Neural cell (in vitro differentiated cells): Measurements from ENCODE around the gene SMTN. TPM values are rescaled to one million over a fixed set of nuclear protein-coding genes. Genes with fewer than 3 reads are reported as not detected.

Experiments used
- H2AFZ ChIP-seq: fragments of 200-600, 300-800 bp; sonication (generic), shearing (Covaris generic); 2 replicates; pipeline ENCODE4 v1.6.0; 2014; ENCODE audit warnings: low read depth, mild to moderate bottlenecking, antibody characterized with exemption, low read length, moderate library complexity
- H3F3A ChIP-seq: fragments of 200-600 bp; shearing (Covaris generic); 2 replicates; pipeline ENCODE4 v1.6.1; 2016; ENCODE audit warnings: mild to moderate bottlenecking, moderate library complexity, mixed read lengths, antibody characterized with exemption, low read length; ENCODE audit not compliant: insufficient read depth, poor library complexity, severe bottlenecking
- H3K27ac ChIP-seq: fragments of 200-600, 300-800 bp; sonication (generic), shearing (Covaris generic); 2 replicates; pipeline ENCODE4 v1.5.1; 2014; ENCODE audit warnings: mild to moderate bottlenecking, low read length, moderate library complexity
- H3K27me3 ChIP-seq: fragments of 300-800, 200-600 bp; sonication (generic), shearing (Covaris generic); 2 replicates; pipeline ENCODE4 v1.6.0; 2014; ENCODE audit warnings: mild to moderate bottlenecking, low read depth, low read length, moderate library complexity; ENCODE audit not compliant: insufficient read depth
- H3K36me3 ChIP-seq: fragments of 300-800, 200-600 bp; sonication (generic), shearing (Covaris generic); 2 replicates; pipeline ENCODE4 v1.5.1; 2014; ENCODE audit warnings: mild to moderate bottlenecking, antibody characterized with exemption, low read length, moderate library complexity; ENCODE audit not compliant: insufficient read depth
- H3K4me2 ChIP-seq: fragments of 300-800, 200-600 bp; sonication (generic), shearing (Covaris generic); 2 replicates; pipeline ENCODE4 v1.6.0; 2014; ENCODE audit warnings: mild to moderate bottlenecking, low read length
- H3K4me3 ChIP-seq: fragments of 300-800, 200-600 bp; sonication (generic), shearing (Covaris generic); 2 replicates; pipeline ENCODE4 v1.5.1; 2014; ENCODE audit warnings: mild to moderate bottlenecking, low read length, moderate library complexity
- H3K79me2 ChIP-seq: fragments of 200-600 bp; shearing (Covaris generic); replicated peaks from 2 replicates; pipeline ENCODE4 v1.6.0; 2014; ENCODE audit warnings: mild to moderate bottlenecking, low read length, moderate library complexity; ENCODE audit not compliant: insufficient read depth
- H3K9ac ChIP-seq: fragments of 300-800, 200-600 bp; sonication (generic), shearing (Covaris generic); 2 replicates; pipeline ENCODE4 v1.6.1; 2016; ENCODE audit warnings: mild to moderate bottlenecking, low read length, mixed read lengths
- H3K9me2 ChIP-seq: fragments of 200-600 bp; shearing (Covaris generic); 2 replicates; pipeline ENCODE4 v1.6.1; 2016; ENCODE audit warnings: mild to moderate bottlenecking, low read length, mixed read lengths; ENCODE audit not compliant: insufficient read depth
- H3K9me3 ChIP-seq: fragments of 200-600, 300-800 bp; sonication (generic), shearing (Covaris generic); 2 replicates; pipeline ENCODE4 v1.6.1; 2016; ENCODE audit warnings: mild to moderate bottlenecking, mixed run types, low read length, moderate library complexity, mixed read lengths
- H4K20me1 ChIP-seq: fragments of 200-600 bp; shearing (Covaris generic); 2 replicates; pipeline ENCODE4 v1.6.1; 2016; ENCODE audit warnings: mild to moderate bottlenecking, mixed run types; ENCODE audit not compliant: insufficient read depth
- EP300 ChIP-seq: fragments of 450-650 bp; conservative IDR thresholded peaks from 2 replicates; pipeline ENCODE4 v1.6.1; 2014; ENCODE audit warnings: antibody characterized with exemption, mild to moderate bottlenecking, moderate library complexity; ENCODE audit not compliant: poor library complexity, severe bottlenecking
- EZH2 ChIP-seq: fragments of 200-600, 300-800 bp; shearing (Covaris generic), sonication (generic); IDR thresholded peaks from 2 replicates; pipeline ENCODE4 v1.6.1; 2014; ENCODE audit warnings: antibody characterized with exemption, low read length, borderline replicate concordance, mild to moderate bottlenecking; ENCODE audit not compliant: insufficient read depth, poor library complexity, severe bottlenecking
- MXI1 ChIP-seq: fragments of 450-650 bp; conservative IDR thresholded peaks from 2 replicates; pipeline ENCODE4 v1.6.1; 2014; ENCODE audit warnings: antibody characterized with exemption, mild to moderate bottlenecking; ENCODE audit not compliant: poor library complexity, severe bottlenecking
- POLR2AphosphoS5 ChIP-seq: IDR thresholded peaks from 2 replicates; pipeline ENCODE4 v1.6.1; 2012
- RAD21 ChIP-seq: fragments of 450-650 bp; conservative IDR thresholded peaks from 2 replicates; pipeline ENCODE4 v1.6.1; 2014; ENCODE audit warnings: antibody characterized with exemption, mild to moderate bottlenecking, moderate library complexity
- REST ChIP-seq: IDR thresholded peaks from 2 replicates; pipeline ENCODE4 v1.6.1; 2012; ENCODE audit warnings: borderline replicate concordance
- SMC3 ChIP-seq: fragments of 450-650 bp; conservative IDR thresholded peaks from 2 replicates; pipeline ENCODE4 v1.6.1; 2014; ENCODE audit warnings: antibody characterized with exemption, mild to moderate bottlenecking, moderate library complexity; ENCODE audit not compliant: poor library complexity
- TAF1 ChIP-seq: IDR thresholded peaks from 2 replicates; pipeline ENCODE4 v1.6.1; 2012; ENCODE audit warnings: low read depth
- polyA plus RNA-seq: library from polyadenylated mRNA; depleted of rRNA; stranded (reverse); fragments of >200 nt; gene quantifications from 2 replicates; pipeline ENCODE4 v1.2.3, GENCODE V29; 2014
- TF ChIP-seq, protein P1 (sequence below): fragments of 450-650 bp; IDR thresholded peaks from 2 replicates; pipeline ENCODE4 v1.5.1; 2014; ENCODE audit warnings: antibody characterized with exemption, mild to moderate bottlenecking, moderate library complexity; ENCODE audit not compliant: poor library complexity, severe bottlenecking

SMTN gene
- polyA plus RNA-seq, 1 donor from 2014 or later: 3.4 TPM

DNA sequence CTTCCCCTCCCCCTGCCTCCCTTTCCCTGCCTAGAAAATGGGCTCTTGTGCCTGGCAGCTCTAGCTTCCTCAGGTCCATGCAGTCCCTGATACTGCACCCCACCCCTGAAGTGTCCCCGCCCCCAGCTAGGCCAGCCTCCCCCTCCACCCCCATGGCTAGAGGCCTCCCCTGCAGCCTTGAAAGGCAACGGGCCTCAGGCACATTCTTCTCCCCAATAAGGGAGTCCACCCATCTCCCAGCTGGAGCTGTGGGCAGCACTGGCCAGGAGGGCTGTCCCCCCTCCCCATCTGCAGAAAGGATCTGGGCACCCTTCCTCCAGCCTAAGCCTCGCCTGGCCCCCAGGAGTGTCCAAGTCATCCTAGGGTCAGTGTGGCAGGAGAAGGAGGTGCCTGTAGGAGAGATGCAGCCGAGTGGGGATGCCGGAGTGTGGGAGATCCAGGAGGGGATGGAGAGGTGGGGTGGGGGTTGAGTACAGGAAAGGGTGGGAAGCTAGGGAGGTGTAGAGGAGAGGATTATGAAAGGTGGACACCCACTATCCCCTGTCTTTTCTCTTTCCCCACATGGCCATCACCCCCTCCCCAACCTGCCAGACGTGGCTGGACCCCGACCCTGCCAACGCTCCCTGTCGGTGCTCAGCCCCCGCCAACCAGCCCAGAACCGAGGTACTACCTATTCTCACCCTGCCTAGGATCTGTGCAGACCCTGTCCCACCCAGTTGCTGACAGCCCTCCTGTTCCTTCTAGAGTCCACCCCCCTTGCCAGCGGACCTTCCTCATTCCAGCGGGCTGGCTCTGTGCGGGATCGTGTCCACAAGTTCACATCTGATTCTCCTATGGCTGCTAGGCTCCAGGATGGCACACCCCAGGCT lies 9.3 kb downstream of the SMTN start:
- Histone ChIP-seq H3K36me3 (no peaks in the 10 kb centered on the region), H3F3A (no peaks in the 10 kb centered on the region), H3K4me2 (no peak overlapping the region), H3K9me2 (no peaks in the 10 kb centered on the region), H2AFZ (no peak overlapping the region), H3K9me3 (no peaks in the 10 kb centered on the region), H3K27ac (no peak overlapping the region), H3K9ac (no peak overlapping the region), H3K79me2 (no peaks in the 10 kb centered on the region), H4K20me1 (no peaks in the 10 kb centered on the region), H3K27me3 (peaks cover 3% of the 10 kb centered on the region), H3K4me3 (no peak overlapping the region)
- TF ChIP-seq POLR2AphosphoS5: no peak
- TF ChIP-seq SMC3: no peak
- TF ChIP-seq, protein P1, sequence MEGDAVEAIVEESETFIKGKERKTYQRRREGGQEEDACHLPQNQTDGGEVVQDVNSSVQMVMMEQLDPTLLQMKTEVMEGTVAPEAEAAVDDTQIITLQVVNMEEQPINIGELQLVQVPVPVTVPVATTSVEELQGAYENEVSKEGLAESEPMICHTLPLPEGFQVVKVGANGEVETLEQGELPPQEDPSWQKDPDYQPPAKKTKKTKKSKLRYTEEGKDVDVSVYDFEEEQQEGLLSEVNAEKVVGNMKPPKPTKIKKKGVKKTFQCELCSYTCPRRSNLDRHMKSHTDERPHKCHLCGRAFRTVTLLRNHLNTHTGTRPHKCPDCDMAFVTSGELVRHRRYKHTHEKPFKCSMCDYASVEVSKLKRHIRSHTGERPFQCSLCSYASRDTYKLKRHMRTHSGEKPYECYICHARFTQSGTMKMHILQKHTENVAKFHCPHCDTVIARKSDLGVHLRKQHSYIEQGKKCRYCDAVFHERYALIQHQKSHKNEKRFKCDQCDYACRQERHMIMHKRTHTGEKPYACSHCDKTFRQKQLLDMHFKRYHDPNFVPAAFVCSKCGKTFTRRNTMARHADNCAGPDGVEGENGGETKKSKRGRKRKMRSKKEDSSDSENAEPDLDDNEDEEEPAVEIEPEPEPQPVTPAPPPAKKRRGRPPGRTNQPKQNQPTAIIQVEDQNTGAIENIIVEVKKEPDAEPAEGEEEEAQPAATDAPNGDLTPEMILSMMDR: no peak
- no peak for TF ChIP-seq MXI1
- TF ChIP-seq EZH2: no peak
- TF ChIP-seq REST: no peak
- no peak for TF ChIP-seq TAF1
- no peak for TF ChIP-seq EP300
- TF ChIP-seq RAD21: no peak

DNA sequence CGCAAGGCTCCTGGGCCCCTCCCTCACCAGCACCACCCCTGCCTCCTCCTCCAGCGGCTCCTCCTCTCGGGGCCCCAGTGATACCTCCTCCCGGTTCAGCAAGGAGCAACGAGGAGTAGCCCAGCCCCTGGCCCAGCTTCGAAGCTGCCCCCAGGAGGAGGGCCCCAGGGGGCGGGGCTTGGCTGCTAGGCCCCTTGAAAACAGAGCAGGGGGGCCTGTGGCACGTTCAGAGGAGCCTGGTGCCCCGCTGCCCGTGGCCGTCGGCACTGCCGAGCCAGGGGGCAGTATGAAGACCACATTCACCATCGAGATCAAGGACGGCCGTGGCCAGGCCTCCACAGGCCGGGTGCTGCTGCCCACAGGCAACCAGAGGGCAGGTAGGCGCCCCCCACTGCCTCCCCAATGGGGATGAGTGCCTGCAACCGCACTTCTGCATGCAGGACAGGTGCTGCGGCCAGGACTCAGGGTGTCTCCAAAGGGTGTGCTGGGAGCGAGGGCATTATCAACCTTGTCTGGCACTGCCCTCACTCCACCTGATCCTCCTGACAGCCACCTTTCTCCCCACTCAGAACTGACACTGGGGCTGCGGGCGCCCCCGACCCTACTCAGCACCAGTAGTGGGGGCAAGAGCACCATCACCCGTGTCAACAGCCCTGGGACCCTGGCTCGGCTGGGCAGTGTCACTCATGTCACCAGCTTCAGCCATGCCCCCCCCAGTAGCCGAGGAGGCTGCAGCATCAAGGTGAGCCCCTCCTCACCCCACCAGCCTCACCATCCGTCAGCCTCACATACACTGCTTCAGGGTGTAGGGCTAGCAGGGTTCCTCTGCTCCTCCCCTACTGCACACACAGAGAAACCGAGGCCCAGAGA lies 10.2 kb downstream of the SMTN start:
- Histone ChIP-seq H3K9me3 (no peaks in the 10 kb centered on the region), H3K9me2 (no peaks in the 10 kb centered on the region), H3K27me3 (no peaks in the 10 kb centered on the region), H3F3A (no peaks in the 10 kb centered on the region), H2AFZ (no peak overlapping the region), H3K27ac (no peak overlapping the region), H3K4me3 (no peak overlapping the region), H4K20me1 (no peaks in the 10 kb centered on the region), H3K36me3 (no peaks in the 10 kb centered on the region), H3K79me2 (no peaks in the 10 kb centered on the region), H3K9ac (no peak overlapping the region), H3K4me2 (no peak overlapping the region)
- TF ChIP-seq RAD21 (no peak), EP300 (no peak), SMC3 (no peak), POLR2AphosphoS5 (no peak), EZH2 (no peak), TAF1 (no peak), MXI1 (no peak), REST (no peak)
- TF ChIP-seq, protein P1: no peak
